Measurements from ENCODE around the gene SOX15.
"Not testable (repeated sequence)": the region's sequence is repeated elsewhere in the genome, so short reads cannot be mapped to it uniquely, and the experiment has no call there.

Gene SOX15

GRCh38 chr17:7606280-7606679 is 16.4 kb upstream of the SOX15 start:
- H3K23ac ChIP-seq (ENCODE audit: low read length) = no peak overlapping the region
- no CpG with 5 or more reads among the region's 4 CpGs for WGBS (ENCODE audit: extremely low coverage, insufficient coverage, insufficient read length)

GRCh38 chr17:7597561-7597960 is 7.7 kb upstream of the SOX15 start:
- H3K4me2 ChIP-seq (ENCODE audit: low read length); H2AK5ac ChIP-seq (ENCODE audit: low read length): not testable (repeated sequence)
- WGBS (ENCODE audit: extremely low coverage, insufficient coverage, insufficient read length) = no CpG with 5 or more reads among the region's 5 CpGs

More at GRCh38 chr17:7606280-7606679, 16.4 kb upstream of the SOX15 start:
- Histone ChIP-seq H2AK5ac (ENCODE audit: low read length) (no peak overlapping the region), H3K4me1 (ENCODE audit: control insufficient read depth in 1 of 2, insufficient read depth in 2 of 2, low read length in 2 of 2) (no peaks in the 10 kb centered on the region), H3K79me2 (ENCODE audit: control insufficient read depth, insufficient read depth, low read length, poor library complexity) (no peaks in the 10 kb centered on the region), H4K12ac (ENCODE audit: low read depth, low read length) (no peak overlapping the region), H3K18ac (ENCODE audit: low read length) (no peak overlapping the region), H3K79me1 (ENCODE audit: low read length) (no peaks in the 10 kb centered on the region), H3K9ac (ENCODE audit: low read length) (no peak overlapping the region), H2BK5ac (ENCODE audit: low read depth, low read length, poor library complexity) (no peak overlapping the region), H4K8ac (ENCODE audit: low read depth, low read length) (no peak overlapping the region), H3K27ac (ENCODE audit: low read depth, low read length) (no peak overlapping the region), H3K4me3 (ENCODE audit: low read depth, low read length) (no peak overlapping the region), H3K4me2 (ENCODE audit: low read length) (no peak overlapping the region), H2AFZ (ENCODE audit: insufficient read depth, low read length, poor library complexity) (no peak overlapping the region), H3K27me3 (ENCODE audit: insufficient read depth, low read length) (no peaks in the 10 kb centered on the region), H2BK120ac (ENCODE audit: insufficient read depth, low read length, poor library complexity) (no peak overlapping the region), H3K36me3 (ENCODE audit: control insufficient read depth in 1 of 2, insufficient read depth in 2 of 2, low read length in 2 of 2) (peaks cover 35 to 42% of the 10 kb centered on the region in 2 experiments), H4K91ac (ENCODE audit: low read depth, low read length) (no peak overlapping the region), H3K14ac (ENCODE audit: low read length) (no peak overlapping the region), H3K4ac (ENCODE audit: low read depth, low read length) (no peak overlapping the region), H2BK12ac (ENCODE audit: low read length) (no peak overlapping the region), H3K9me3 (ENCODE audit: insufficient read depth, low read depth, low read length) (no peaks in the 10 kb centered on the region)
- DNase-seq = no peak

DNA sequence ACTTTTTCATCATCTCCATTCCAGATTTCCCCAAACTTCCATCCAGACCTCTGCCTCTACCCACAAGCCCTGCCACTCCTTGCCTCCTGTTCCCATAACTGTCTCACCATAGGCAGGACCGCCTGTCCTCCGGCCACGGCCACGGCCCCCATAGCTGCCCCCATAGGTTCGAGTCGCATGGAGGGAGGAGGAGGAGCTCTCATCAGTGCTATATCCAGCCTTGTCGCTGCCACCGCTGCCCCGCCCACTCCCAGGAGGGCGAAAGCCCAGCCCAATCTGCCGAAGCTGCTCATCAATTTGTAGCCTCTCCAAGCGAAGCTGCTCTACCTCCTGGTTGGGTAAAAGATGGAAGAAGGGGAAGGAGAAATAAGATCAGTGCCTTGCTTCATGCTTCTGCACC is 3.4 kb upstream of the SOX15 start:
- Histone ChIP-seq H3K14ac (ENCODE audit: low read length) (no peak overlapping the region), H2BK5ac (ENCODE audit: low read depth, low read length, poor library complexity) (no peak overlapping the region), H2BK120ac (ENCODE audit: insufficient read depth, low read length, poor library complexity) (no peak overlapping the region), H3K79me2 (ENCODE audit: control insufficient read depth, insufficient read depth, low read length, poor library complexity) (peaks cover 4% of the 10 kb centered on the region), H3K27me3 (ENCODE audit: insufficient read depth, low read length) (no peaks in the 10 kb centered on the region), H4K12ac (ENCODE audit: low read depth, low read length) (no peak overlapping the region), H2BK12ac (ENCODE audit: low read length) (no peak overlapping the region), H3K9ac (ENCODE audit: low read length) (no peak overlapping the region), H3K4me3 (ENCODE audit: low read depth, low read length) (no peak overlapping the region), H3K18ac (ENCODE audit: low read length) (no peak overlapping the region), H4K8ac (ENCODE audit: low read depth, low read length) (no peak overlapping the region), H2AFZ (ENCODE audit: insufficient read depth, low read length, poor library complexity) (no peak overlapping the region), H3K4me2 (ENCODE audit: low read length) (no peak overlapping the region), H2AK5ac (ENCODE audit: low read length) (no peak overlapping the region), H3K4ac (ENCODE audit: low read depth, low read length) (no peak overlapping the region), H3K4me1 (ENCODE audit: control insufficient read depth in 1 of 2, insufficient read depth in 2 of 2, low read length in 2 of 2) (peaks cover 26 to 29% of the 10 kb centered on the region in 2 experiments), H3K79me1 (ENCODE audit: low read length) (peaks cover 8% of the 10 kb centered on the region), H4K91ac (ENCODE audit: low read depth, low read length) (no peak overlapping the region), H3K9me3 (ENCODE audit: insufficient read depth, low read depth, low read length) (peaks cover 4% of the 10 kb centered on the region), H3K27ac (ENCODE audit: low read depth, low read length) (no peak overlapping the region), H3K23ac (ENCODE audit: low read length) (no peak overlapping the region), H3K36me3 (ENCODE audit: control insufficient read depth in 1 of 2, insufficient read depth in 2 of 2, low read length in 2 of 2) (peaks cover 58 to 63% of the 10 kb centered on the region in 2 experiments)
- DNase-seq = no peak
- WGBS (ENCODE audit: extremely low coverage, insufficient coverage, insufficient read length) = no CpG with 5 or more reads among the region's 12 CpGs

More at GRCh38 chr17:7597561-7597960, 7.7 kb upstream of the SOX15 start:
- H3K9me3 ChIP-seq (ENCODE audit: insufficient read depth, low read depth, low read length); H2AFZ ChIP-seq (ENCODE audit: insufficient read depth, low read length, poor library complexity); H3K27me3 ChIP-seq (ENCODE audit: insufficient read depth, low read length); H4K91ac ChIP-seq (ENCODE audit: low read depth, low read length); H2BK5ac ChIP-seq (ENCODE audit: low read depth, low read length, poor library complexity); H3K4me3 ChIP-seq (ENCODE audit: low read depth, low read length); H3K4me1 ChIP-seq (ENCODE audit: control insufficient read depth in 1 of 2, insufficient read depth in 2 of 2, low read length in 2 of 2); H4K8ac ChIP-seq (ENCODE audit: low read depth, low read length); H3K27ac ChIP-seq (ENCODE audit: low read depth, low read length); DNase-seq; H3K79me2 ChIP-seq (ENCODE audit: control insufficient read depth, insufficient read depth, low read length, poor library complexity); H3K4ac ChIP-seq (ENCODE audit: low read depth, low read length); H3K79me1 ChIP-seq (ENCODE audit: low read length); H3K9ac ChIP-seq (ENCODE audit: low read length); H2BK12ac ChIP-seq (ENCODE audit: low read length); H3K23ac ChIP-seq (ENCODE audit: low read length); H4K12ac ChIP-seq (ENCODE audit: low read depth, low read length); H3K18ac ChIP-seq (ENCODE audit: low read length); H2BK120ac ChIP-seq (ENCODE audit: insufficient read depth, low read length, poor library complexity); H3K14ac ChIP-seq (ENCODE audit: low read length): not testable (repeated sequence)
- peaks cover 69 to 72% of the 10 kb centered on the region in 2 experiments for H3K36me3 ChIP-seq (ENCODE audit: control insufficient read depth in 1 of 2, insufficient read depth in 2 of 2, low read length in 2 of 2)

DNA sequence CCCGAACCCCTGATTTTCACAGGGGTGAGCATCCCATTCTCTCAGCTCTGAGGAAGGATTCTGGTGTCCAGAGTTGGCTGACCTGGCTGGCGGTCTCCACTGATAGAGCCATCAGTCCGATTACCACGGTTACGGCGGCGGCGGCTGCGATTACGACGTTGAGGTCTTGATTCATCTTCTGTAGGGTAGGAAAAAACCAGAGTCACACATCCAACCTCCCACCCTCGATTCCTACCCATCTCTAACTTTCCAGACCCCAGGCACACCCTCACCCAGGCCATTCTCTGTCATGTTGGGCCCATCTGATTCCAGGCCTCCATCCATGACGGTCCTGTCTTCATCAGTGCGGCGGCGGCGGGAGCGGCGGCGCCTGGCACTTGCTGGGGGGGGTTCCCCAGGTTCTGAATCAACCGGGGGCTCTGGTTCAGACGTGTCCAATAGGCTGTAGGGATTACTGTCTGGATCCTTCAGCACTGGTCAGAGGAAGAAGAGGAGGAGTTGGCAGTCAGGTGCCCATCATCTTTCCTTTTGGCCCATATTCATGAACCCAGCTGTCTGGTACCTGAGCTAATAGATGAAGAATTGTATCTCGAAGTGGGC is 2.6 kb upstream of the SOX15 start:
- no peak for DNase-seq
- Histone ChIP-seq H2AK5ac (ENCODE audit: low read length) (no peak overlapping the region), H3K27me3 (ENCODE audit: insufficient read depth, low read length) (no peaks in the 10 kb centered on the region), H2BK120ac (ENCODE audit: insufficient read depth, low read length, poor library complexity) (no peak overlapping the region), H3K23ac (ENCODE audit: low read length) (no peak overlapping the region), H3K79me2 (ENCODE audit: control insufficient read depth, insufficient read depth, low read length, poor library complexity) (peaks cover 4% of the 10 kb centered on the region), H4K91ac (ENCODE audit: low read depth, low read length) (no peak overlapping the region), H3K36me3 (ENCODE audit: control insufficient read depth in 1 of 2, insufficient read depth in 2 of 2, low read length in 2 of 2) (peaks cover 61 to 69% of the 10 kb centered on the region in 2 experiments), H3K79me1 (ENCODE audit: low read length) (peaks cover 8% of the 10 kb centered on the region), H3K4me3 (ENCODE audit: low read depth, low read length) (no peak overlapping the region), H3K9ac (ENCODE audit: low read length) (no peak overlapping the region), H3K4ac (ENCODE audit: low read depth, low read length) (no peak overlapping the region), H3K4me1 (ENCODE audit: control insufficient read depth in 1 of 2, insufficient read depth in 2 of 2, low read length in 2 of 2) (peaks cover 31 to 32% of the 10 kb centered on the region in 2 experiments), H3K9me3 (ENCODE audit: insufficient read depth, low read depth, low read length) (peaks cover 4% of the 10 kb centered on the region), H3K14ac (ENCODE audit: low read length) (no peak overlapping the region), H4K8ac (ENCODE audit: low read depth, low read length) (no peak overlapping the region), H3K27ac (ENCODE audit: low read depth, low read length) (no peak overlapping the region), H3K4me2 (ENCODE audit: low read length) (no peak overlapping the region), H2AFZ (ENCODE audit: insufficient read depth, low read length, poor library complexity) (no peak overlapping the region), H2BK5ac (ENCODE audit: low read depth, low read length, poor library complexity) (no peak overlapping the region), H4K12ac (ENCODE audit: low read depth, low read length) (no peak overlapping the region), H2BK12ac (ENCODE audit: low read length) (no peak overlapping the region), H3K18ac (ENCODE audit: low read length) (no peak overlapping the region)
- no CpG with 5 or more reads among the region's 23 CpGs for WGBS (ENCODE audit: extremely low coverage, insufficient coverage, insufficient read length)
